ENCODE measurements around the gene PDE9A.

Gene PDE9A

GRCh38 chr21:42655796-42656770 lies 2.7 kb downstream of the PDE9A start:
- no peak overlapping the region for H3K4me3 ChIP-seq (ENCODE audit: low read depth, low read length)
- no peak for TF ChIP-seq CTCF (IDR thresholded peaks at IDR 0.05; ENCODE audit: low read depth, low read length)

GRCh38 chr21:42656872-42657271 lies 3.5 kb downstream of the PDE9A start:
- no peak overlapping the region for H3K4me3 ChIP-seq (ENCODE audit: low read depth, low read length)
- TF ChIP-seq CTCF (IDR thresholded peaks at IDR 0.05; ENCODE audit: low read depth, low read length): no peak

GRCh38 chr21:42657676-42658319 lies 4.4 kb downstream of the PDE9A start:
- no peak overlapping the region for H3K4me3 ChIP-seq (ENCODE audit: low read depth, low read length)
- TF ChIP-seq CTCF (IDR thresholded peaks at IDR 0.05; ENCODE audit: low read depth, low read length): no peak

GRCh38 chr21:42658320-42659105 lies 5.1 kb downstream of the PDE9A start:
- no peak for TF ChIP-seq CTCF (IDR thresholded peaks at IDR 0.05; ENCODE audit: low read depth, low read length)
- H3K4me3 ChIP-seq (ENCODE audit: low read depth, low read length): no peak overlapping the region

- H3K4me3 ChIP-seq (ENCODE audit: low read depth, low read length): no peak overlapping the region
- no peak for TF ChIP-seq CTCF (IDR thresholded peaks at IDR 0.05; ENCODE audit: low read depth, low read length)
Observed at GRCh38 chr21:42659416-42660117, 6.1 kb downstream of the PDE9A start.

GRCh38 chr21:42660118-42660470 lies 6.7 kb downstream of the PDE9A start:
- H3K4me3 ChIP-seq (ENCODE audit: low read depth, low read length): no peak overlapping the region
- no peak for TF ChIP-seq CTCF (IDR thresholded peaks at IDR 0.05; ENCODE audit: low read depth, low read length)
